H9 (cell line): ENCODE data around the gene NKAIN1. TPM values are rescaled to one million over a fixed set of nuclear protein-coding genes. Genes with fewer than 3 reads are reported as not detected.

Experiments used
- DNase-seq: peaks from one replicate; pipeline ENCODE4 v3.0.0-alpha.2; 2017
- H2AFZ ChIP-seq: one replicate; pipeline ENCODE4 v1.6.1; 2013; ENCODE audit warnings: mild to moderate bottlenecking, low read length, control low read depth, moderate library complexity
- H2AK5ac ChIP-seq: 2 replicates; pipeline ENCODE4 v1.6.1; 2013; ENCODE audit warnings: low read length, control low read depth, mixed read lengths; ENCODE audit not compliant: insufficient read length
- H2BK120ac ChIP-seq: one replicate; pipeline ENCODE4 v1.6.1; 2013; ENCODE audit warnings: low read depth, mild to moderate bottlenecking, low read length, control low read depth, inconsistent platforms; ENCODE audit not compliant: poor library complexity, severe bottlenecking
- H2BK12ac ChIP-seq: 2 replicates; pipeline ENCODE4 v1.6.1; 2013; ENCODE audit warnings: low read length, control low read depth, mixed read lengths, low read depth; ENCODE audit not compliant: insufficient read length
- H2BK15ac ChIP-seq: 2 replicates; pipeline ENCODE4 v1.6.1; 2013; ENCODE audit warnings: low read depth, low read length, control low read depth
- H2BK20ac ChIP-seq: one replicate; pipeline ENCODE4 v1.6.1; 2013; ENCODE audit warnings: low read depth, mild to moderate bottlenecking, low read length, control low read depth, inconsistent platforms; ENCODE audit not compliant: poor library complexity, severe bottlenecking
- H2BK5ac ChIP-seq: 2 replicates; pipeline ENCODE4 v1.6.1; 2013; ENCODE audit warnings: low read length, control low read depth, mixed read lengths; ENCODE audit not compliant: insufficient read length
- H3K14ac ChIP-seq: 2 replicates; pipeline ENCODE4 v1.6.1; 2013; ENCODE audit warnings: low read length, control low read depth; ENCODE audit not compliant: insufficient read depth
- H3K18ac ChIP-seq: 2 replicates; pipeline ENCODE4 v1.6.1; 2013; ENCODE audit warnings: low read depth, mild to moderate bottlenecking, mixed read lengths, low read length, control low read depth; ENCODE audit not compliant: insufficient read length
- H3K23ac ChIP-seq: 2 replicates; pipeline ENCODE4 v1.6.1; 2013; ENCODE audit warnings: low read length, control low read depth, mixed read lengths, low read depth; ENCODE audit not compliant: insufficient read length
- H3K23me2 ChIP-seq: 2 replicates; pipeline ENCODE4 v1.6.1; 2013; ENCODE audit warnings: low read depth, mild to moderate bottlenecking, mixed read lengths, low read length, control low read depth; ENCODE audit not compliant: insufficient read length, poor library complexity, severe bottlenecking
- H3K27ac ChIP-seq: 2 replicates; pipeline ENCODE4 v1.5.1; 2013; ENCODE audit warnings: low read length, control low read depth, mixed read lengths, low read depth; ENCODE audit not compliant: insufficient read length
- H3K27me3 ChIP-seq: 2 replicates; pipeline ENCODE4 v1.6.1; 2013; ENCODE audit warnings: low read length, control low read depth, inconsistent platforms; ENCODE audit not compliant: insufficient read depth
- H3K4ac ChIP-seq: 2 replicates; pipeline ENCODE4 v1.6.1; 2013; ENCODE audit warnings: low read depth, mild to moderate bottlenecking, control low read depth, inconsistent platforms, low read length, moderate library complexity
- H3K4me1 ChIP-seq: 2 replicates; pipeline ENCODE4 v1.6.1; 2013; ENCODE audit warnings: low read length, control low read depth, inconsistent platforms; ENCODE audit not compliant: insufficient read depth
- H3K4me2 ChIP-seq: 2 replicates; pipeline ENCODE4 v1.6.1; 2013; ENCODE audit warnings: low read length, control low read depth, mixed read lengths; ENCODE audit not compliant: insufficient read length, insufficient read depth
- H3K56ac ChIP-seq: 2 replicates; pipeline ENCODE4 v1.6.1; 2013; ENCODE audit warnings: low read depth, mild to moderate bottlenecking, mixed read lengths, low read length, control low read depth; ENCODE audit not compliant: insufficient read length
- H3K79me1 ChIP-seq: 2 replicates; pipeline ENCODE4 v1.6.1; 2013; ENCODE audit warnings: low read depth, mild to moderate bottlenecking, moderate library complexity, low read length, control low read depth, inconsistent platforms; ENCODE audit not compliant: insufficient read depth, poor library complexity, severe bottlenecking
- H3K79me2 ChIP-seq: 2 replicates; pipeline ENCODE4 v1.6.1; 2013; ENCODE audit warnings: low read length, control low read depth, inconsistent platforms; ENCODE audit not compliant: insufficient read depth
- H3K9ac ChIP-seq: 2 replicates; pipeline ENCODE4 v1.6.1; 2013; ENCODE audit warnings: low read length, control low read depth, mixed read lengths; ENCODE audit not compliant: insufficient read length; ENCODE audit errors: extremely low read depth
- H3K9me3 ChIP-seq: one replicate; pipeline ENCODE4 v1.6.1; 2013; ENCODE audit warnings: low read depth, low read length, inconsistent platforms; ENCODE audit not compliant: control insufficient read depth
- H3T11ph ChIP-seq: one replicate; pipeline ENCODE4 v1.6.1; 2013; ENCODE audit warnings: mild to moderate bottlenecking, low read length, control low read depth, inconsistent platforms
- H4K20me1 ChIP-seq: one replicate; pipeline ENCODE4 v1.6.1; 2013; ENCODE audit not compliant: control insufficient read depth, insufficient read length, insufficient read depth
- H4K5ac ChIP-seq: 2 replicates; pipeline ENCODE4 v1.6.1; 2013; ENCODE audit warnings: low read depth, mild to moderate bottlenecking, mixed read lengths, low read length, control low read depth; ENCODE audit not compliant: insufficient read length
- H4K8ac ChIP-seq: replicated peaks from 2 replicates; pipeline ENCODE4 v1.6.1; 2013; ENCODE audit warnings: low read length, control low read depth, mixed read lengths, low read depth; ENCODE audit not compliant: insufficient read length
- H4K91ac ChIP-seq: 2 replicates; pipeline ENCODE4 v1.6.1; 2013; ENCODE audit warnings: low read depth, mild to moderate bottlenecking, moderate library complexity, mixed read lengths, low read length, control low read depth; ENCODE audit not compliant: insufficient read length
- H3K27ac Mint-ChIP-seq, 3 experiments: 2 replicates in 2 of 3; 3 replicates in 1 of 3; pipeline ENCODE4 v1.8.0; 2020 to 2021; ENCODE audit warnings: mixed read lengths in 3 of 3, mild to moderate bottlenecking in 1 of 3, moderate library complexity in 1 of 3
- H3K27me3 Mint-ChIP-seq: 2 replicates; pipeline ENCODE4 v1.8.0; 2021; ENCODE audit warnings: low read depth, mild to moderate bottlenecking, moderate library complexity, mixed read lengths
- H3K36me3 Mint-ChIP-seq, 3 experiments: 2 replicates in 2 of 3; 3 replicates in 1 of 3; pipeline ENCODE4 v1.8.0; 2020 to 2021; ENCODE audit warnings: low read depth in 3 of 3, mixed read lengths in 3 of 3; ENCODE audit not compliant: insufficient read depth in 1 of 3
- H3K4me1 Mint-ChIP-seq, 2 experiments: 2 replicates each; pipeline ENCODE4 v1.8.0; 2020; ENCODE audit warnings: mixed read lengths in 2 of 2
- H3K4me3 Mint-ChIP-seq, 2 experiments: 2 replicates in 1 of 2; 3 replicates in 1 of 2; pipeline ENCODE4 v1.8.0; 2020 to 2021; ENCODE audit warnings: mild to moderate bottlenecking in 2 of 2, mixed read lengths in 2 of 2, moderate library complexity in 1 of 2
- H3K9me3 Mint-ChIP-seq, 2 experiments: 2 replicates in 1 of 2; 3 replicates in 1 of 2; pipeline ENCODE4 v1.8.0; 2020; ENCODE audit warnings: mild to moderate bottlenecking in 2 of 2, mixed read lengths in 2 of 2, moderate library complexity in 1 of 2
- CTCF ChIP-seq: fragments of 200-600 bp; sonication (generic); conservative IDR thresholded peaks from 3 replicates; pipeline ENCODE4 v1.8.0; 2021; ENCODE audit warnings: antibody characterized with exemption, mild to moderate bottlenecking
- WGBS: extraction: QIAGEN DNeasy Blood & Tissue Kit; methylation state at CpG from one replicate; pipeline ENCODE4 v1.1.7; 2013; ENCODE audit warnings: missing lambda C conversion rate, low lambda C conversion rate, mixed read lengths; ENCODE audit not compliant: insufficient read length; ENCODE audit errors: extremely low coverage; 5-methylcytosine and 5-hydroxymethylcytosine counted together
- total RNA-seq: library from RNA; stranded (reverse); gene quantifications from 2 replicates; pipeline ENCODE4 v1.2.1, GENCODE V29; 2021

Gene NKAIN1
- total RNA-seq, 1 experiment from 2014 or later, result 25.6 TPM

- H4K91ac ChIP-seq, result no peak overlapping the region
- Mint-ChIP-seq H3K4me1 (peaks cover 13 to 15% of the 10 kb centered on the region in 2 experiments), H3K4me3 (peak overlapping the region; percentile 85 to 87), H3K36me3 (peaks cover 0 to 12% (median 3%) of the 10 kb centered on the region in 3 experiments; a peak in 5 of 7 replicates), H3K9me3 (peaks cover 2 to 3% of the 10 kb centered on the region in 2 experiments; a peak in 1 of 5 replicates), H3K27me3 (peaks cover 3% of the 10 kb centered on the region; the same call in 1 of the 2 replicates), H3K27ac (peak overlapping the region; percentile 96 to 98 (median 98))
- no peak overlapping the region for H3T11ph ChIP-seq
- H3K23ac ChIP-seq, result no peak overlapping the region
- H4K20me1 ChIP-seq, result no peaks in the 10 kb centered on the region
- H3K4me1 ChIP-seq, result no peaks in the 10 kb centered on the region
- H3K18ac ChIP-seq, result peak overlapping the region; percentile 92
- no peak overlapping the region for H3K56ac ChIP-seq
- H2AFZ ChIP-seq, result no peak overlapping the region
- peak overlapping the region; percentile 91 for H3K14ac ChIP-seq
- peaks cover 4% of the 10 kb centered on the region for H3K23me2 ChIP-seq
- no CpG with 5 or more reads among the region's 51 CpGs for WGBS
- H2BK12ac ChIP-seq, result peak overlapping the region; percentile 11
- H2BK20ac ChIP-seq, result no peak overlapping the region
- H2AK5ac ChIP-seq, result no peak overlapping the region
- H3K9ac ChIP-seq, result peak overlapping the region; percentile 69
- H4K5ac ChIP-seq, result peak overlapping the region; percentile 15
- H2BK120ac ChIP-seq, result no peak overlapping the region
- H3K79me2 ChIP-seq, result no peaks in the 10 kb centered on the region
- peak overlapping the region; percentile 91 for H3K27ac ChIP-seq
- H3K4me2 ChIP-seq, result peak overlapping the region; percentile 39
- no peak overlapping the region for H2BK15ac ChIP-seq
- H3K4ac ChIP-seq, result no peak overlapping the region; the same call in 1 of the 2 replicates
- no peaks in the 10 kb centered on the region for H3K27me3 ChIP-seq
- H4K8ac ChIP-seq, result no peak overlapping the region
- no peak overlapping the region for H2BK5ac ChIP-seq
- H3K79me1 ChIP-seq, result no peaks in the 10 kb centered on the region
- TF ChIP-seq CTCF, result no peak
- peak; percentile 93 for DNase-seq
- H3K9me3 ChIP-seq, result no peaks in the 10 kb centered on the region
Measured at GRCh38 chr1:31154632-31155215, 85.0 kb downstream of the NKAIN1 start.
